Testis (tissue), 2 donors: ENCODE results near the gene ZBTB39.

ENCODE experiments used
- CTCF ChIP-seq, 3 experiments: fragments of 450-650 bp in 2 of 3; fragments of 200-600 bp in 1 of 3; sonication (generic) in 1 of 3; IDR thresholded peaks; one replicate each; pipeline ENCODE4 v1.5.1; 2016 to 2019; ENCODE audit warnings: antibody characterized with exemption in 3 of 3, mild to moderate bottlenecking in 2 of 3, moderate library complexity in 1 of 3
- POLR2A ChIP-seq: fragments of 450-650 bp; IDR thresholded peaks from one replicate; pipeline ENCODE4 v1.6.1; 2017; ENCODE audit warnings: antibody characterized with exemption, mild to moderate bottlenecking, moderate library complexity

GRCh38 chr12:56953314-56953713 lies 53.0 kb downstream of the ZBTB39 start:
- TF ChIP-seq POLR2A: no peak
- TF ChIP-seq CTCF (IDR thresholded peaks at IDR 0.05): no peak
